Measurements from ENCODE around the gene RABL2A. TPM values are rescaled to one million over a fixed set of nuclear protein-coding genes. Genes with fewer than 3 reads are reported as not detected.
"Not testable (repeated sequence)": the region's sequence is repeated elsewhere in the genome, so short reads cannot be mapped to it uniquely, and the experiment has no call there.

The RABL2A gene
- total RNA-seq, 3 donors from 2014 or later: 14.2 to 25.1 (median 15.4) TPM

- intact Hi-C loops (cut with DNase I, micrococcal nuclease); ATAC-seq; H3K4me1 ChIP-seq (ENCODE audit: low read depth); H3K36me3 ChIP-seq (ENCODE audit: low read depth); H3K9me3 ChIP-seq; DNase-seq; H3K4me3 ChIP-seq: not testable (repeated sequence)
Measured at GRCh38 chr2:113632849-113633345, 5.8 kb downstream of the RABL2A start.

- H3K9me3 ChIP-seq; DNase-seq; H3K36me3 ChIP-seq (ENCODE audit: low read depth); H3K4me3 ChIP-seq; intact Hi-C loops (cut with DNase I, micrococcal nuclease); H3K4me1 ChIP-seq (ENCODE audit: low read depth): not testable (repeated sequence)
- peak; percentile 29 for ATAC-seq
Measured at GRCh38 chr2:113635358-113635757, 8.3 kb downstream of the RABL2A start.

GRCh38 chr2:113636226-113636625 is 9.2 kb downstream of the RABL2A start:
- H3K9me3 ChIP-seq; H3K36me3 ChIP-seq (ENCODE audit: low read depth); intact Hi-C loops (cut with DNase I, micrococcal nuclease); H3K4me1 ChIP-seq (ENCODE audit: low read depth); H3K4me3 ChIP-seq; ATAC-seq; DNase-seq: not testable (repeated sequence)

DNA sequence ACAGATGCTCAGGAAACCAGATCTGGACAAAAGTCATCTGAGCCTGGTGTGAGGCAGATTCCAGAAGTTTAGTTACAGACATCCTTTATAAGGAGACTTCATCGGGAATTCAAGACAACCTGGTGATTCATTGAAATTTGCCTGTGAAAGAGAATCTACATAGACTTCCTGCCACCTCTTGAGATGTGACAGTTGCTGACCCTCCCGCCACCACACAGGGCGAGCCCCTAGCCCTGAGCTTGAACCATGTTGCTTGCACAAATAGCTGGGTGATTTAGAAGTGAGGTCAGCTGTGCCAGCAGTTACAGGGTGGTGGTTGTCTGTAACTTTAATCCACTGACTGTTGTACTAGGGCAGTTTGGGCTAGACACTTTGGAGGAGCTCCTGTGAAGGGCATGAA is 11.0 kb downstream of the RABL2A start:
- H3K9me3 ChIP-seq; H3K4me3 ChIP-seq; DNase-seq; H3K36me3 ChIP-seq (ENCODE audit: low read depth); intact Hi-C loops (cut with DNase I, micrococcal nuclease); H3K4me1 ChIP-seq (ENCODE audit: low read depth); ATAC-seq: not testable (repeated sequence)

- DNase-seq; H3K4me1 ChIP-seq (ENCODE audit: low read depth); H3K4me3 ChIP-seq; H3K36me3 ChIP-seq (ENCODE audit: low read depth); intact Hi-C loops (cut with DNase I, micrococcal nuclease); H3K9me3 ChIP-seq; ATAC-seq: not testable (repeated sequence)
Measured at GRCh38 chr2:113646217-113646616, 19.2 kb downstream of the RABL2A start.

DNA sequence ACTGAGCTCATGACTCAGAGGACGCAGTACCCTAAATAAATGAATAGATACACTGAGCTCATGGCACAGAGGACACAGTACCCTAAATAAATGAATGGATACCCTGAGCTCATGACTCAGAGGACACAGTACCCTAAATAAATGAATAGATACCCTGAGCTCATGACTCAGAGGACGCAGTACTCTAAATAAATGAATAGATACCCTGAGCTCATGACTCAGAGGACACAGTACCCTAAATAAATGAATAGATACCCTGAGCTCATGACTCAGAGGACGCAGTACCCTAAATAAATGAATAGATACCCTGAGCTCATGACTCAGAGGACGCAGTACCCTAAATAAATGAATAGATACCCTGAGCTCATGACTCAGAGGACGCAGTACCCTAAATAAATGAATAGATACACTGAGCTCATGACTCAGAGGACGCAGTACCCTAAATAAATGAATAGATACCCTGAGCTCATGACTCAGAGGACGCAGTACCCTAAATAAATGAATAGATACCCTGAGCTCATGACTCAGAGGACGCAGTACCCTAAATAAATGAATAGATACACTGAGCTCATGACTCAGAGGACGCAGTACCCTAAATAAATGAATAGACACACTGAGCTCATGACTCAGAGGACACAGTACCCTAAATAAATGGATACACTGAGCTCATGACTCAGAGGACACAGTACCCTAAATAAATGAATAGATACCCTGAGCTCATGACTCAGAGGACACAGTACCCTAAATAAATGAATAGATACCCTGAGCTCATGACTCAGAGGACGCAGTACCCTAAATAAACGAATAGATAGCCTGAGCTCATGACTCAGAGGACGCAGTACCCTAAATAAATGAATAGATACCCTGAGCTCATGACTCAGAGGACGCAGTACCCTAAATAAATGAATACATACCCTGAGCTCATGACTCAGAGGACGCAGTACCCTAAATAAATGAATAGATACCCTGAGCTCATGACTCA is 24.1 kb downstream of the RABL2A start:
- H3K4me3 ChIP-seq; H3K36me3 ChIP-seq (ENCODE audit: low read depth); H3K9me3 ChIP-seq; H3K4me1 ChIP-seq (ENCODE audit: low read depth); intact Hi-C loops (cut with DNase I, micrococcal nuclease); DNase-seq; ATAC-seq: not testable (repeated sequence)

DNA sequence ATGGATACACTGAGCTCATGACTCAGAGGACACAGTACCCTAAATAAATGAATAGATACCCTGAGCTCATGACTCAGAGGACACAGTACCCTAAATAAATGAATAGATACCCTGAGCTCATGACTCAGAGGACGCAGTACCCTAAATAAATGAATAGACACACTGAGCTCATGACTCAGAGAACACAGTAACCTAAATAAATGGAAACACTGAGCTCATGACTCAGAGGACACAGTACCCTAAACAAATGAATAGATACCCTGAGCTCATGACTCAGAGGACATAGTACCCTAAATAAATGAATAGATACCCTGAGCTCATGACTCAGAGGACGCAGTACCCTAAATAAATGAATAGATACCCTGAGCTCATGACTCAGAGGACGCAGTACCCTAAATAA is 25.5 kb downstream of the RABL2A start:
- intact Hi-C loops (cut with DNase I, micrococcal nuclease); H3K36me3 ChIP-seq (ENCODE audit: low read depth); H3K9me3 ChIP-seq; DNase-seq; ATAC-seq; H3K4me1 ChIP-seq (ENCODE audit: low read depth); H3K4me3 ChIP-seq: not testable (repeated sequence)

DNA sequence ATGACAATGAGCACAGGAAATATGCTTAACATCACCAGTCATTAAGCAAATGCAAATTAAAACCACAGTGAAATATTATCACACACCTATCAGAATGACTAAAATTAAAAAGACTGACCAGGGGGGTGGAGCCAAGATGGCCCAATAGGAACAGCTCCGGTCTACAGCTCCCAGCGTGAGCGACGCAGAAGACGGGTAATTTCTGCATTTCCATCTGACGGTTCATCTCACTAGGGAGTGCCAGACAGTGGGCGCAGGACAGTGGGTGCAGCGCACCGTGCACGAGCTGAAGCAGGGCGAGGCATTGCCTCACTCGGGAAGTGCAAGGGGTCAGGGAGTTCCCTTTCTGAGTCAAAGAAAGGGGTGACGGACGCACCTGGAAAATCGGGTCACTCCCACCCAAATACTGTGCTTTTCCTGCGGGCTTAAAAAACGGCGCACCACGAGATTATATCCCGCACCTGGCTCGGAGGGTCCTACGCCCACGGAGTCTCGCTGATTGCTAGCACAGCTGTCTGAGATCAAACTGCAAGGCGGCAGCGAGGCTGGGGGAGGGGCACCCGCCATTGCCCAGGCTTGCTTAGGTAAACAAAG is 29.1 kb downstream of the RABL2A start:
- H3K9me3 ChIP-seq; H3K36me3 ChIP-seq (ENCODE audit: low read depth); intact Hi-C loops (cut with DNase I, micrococcal nuclease); H3K4me1 ChIP-seq (ENCODE audit: low read depth); H3K4me3 ChIP-seq: not testable (repeated sequence)
- peak; percentile 46 for ATAC-seq
- peak in 2 of 3 donors; percentile 58 to 63 for DNase-seq

- H3K36me3 ChIP-seq (ENCODE audit: low read depth); H3K9me3 ChIP-seq; ATAC-seq: not testable (repeated sequence)
Measured at GRCh38 chr2:113657735-113658134, 30.7 kb downstream of the RABL2A start.

GRCh38 chr2:113663285-113664060 is 36.4 kb downstream of the RABL2A start:
- ATAC-seq; H3K4me1 ChIP-seq (ENCODE audit: low read depth); DNase-seq; H3K36me3 ChIP-seq (ENCODE audit: low read depth); H3K4me3 ChIP-seq; intact Hi-C loops (cut with DNase I, micrococcal nuclease); H3K9me3 ChIP-seq: not testable (repeated sequence)

More at GRCh38 chr2:113657735-113658134, 30.7 kb downstream of the RABL2A start:
- H3K4me1 ChIP-seq (ENCODE audit: low read depth); intact Hi-C loops (cut with DNase I, micrococcal nuclease); H3K4me3 ChIP-seq; DNase-seq: not testable (repeated sequence)

GRCh38 chr2:113664761-113665533 is 37.9 kb downstream of the RABL2A start:
- DNase-seq; ATAC-seq; H3K9me3 ChIP-seq; H3K4me3 ChIP-seq; H3K4me1 ChIP-seq (ENCODE audit: low read depth); H3K36me3 ChIP-seq (ENCODE audit: low read depth); intact Hi-C loops (cut with DNase I, micrococcal nuclease): not testable (repeated sequence)

- H3K9me3 ChIP-seq; H3K4me3 ChIP-seq; intact Hi-C loops (cut with DNase I, micrococcal nuclease); ATAC-seq; H3K36me3 ChIP-seq (ENCODE audit: low read depth); H3K4me1 ChIP-seq (ENCODE audit: low read depth); DNase-seq: not testable (repeated sequence)
Measured at GRCh38 chr2:113669013-113669412, 41.9 kb downstream of the RABL2A start.
